TTC549 (cell line): ENCODE data around the gene MAPK6.
"Not testable (repeated sequence)": the region's sequence is repeated elsewhere in the genome, so short reads cannot be mapped to it uniquely, and the experiment has no call there.

Experiments used
- FAIRE-seq: peaks from 2 replicates; lab custom pipeline; 2012; peaks lifted over from hg19 to GRCh38; lab: Jason Lieb, UNC

Gene MAPK6

GRCh38 chr15:52018693-52019393 is at the start of gene MAPK6:
Gene MAPK6 (plus strand): TSS chr15:52019219. CDS start chr15:52046461, 27,242 bp downstream.
- FAIRE-seq, result no peak

- FAIRE-seq, result no peak
Measured at GRCh38 chr15:51969728-51970127, 49.3 kb upstream of the MAPK6 start.

- no peak for FAIRE-seq
Measured at GRCh38 chr15:51970132-51970817, 48.7 kb upstream of the MAPK6 start.

- FAIRE-seq, result no peak
Measured at GRCh38 chr15:51971032-51971374, 48.0 kb upstream of the MAPK6 start.

DNA sequence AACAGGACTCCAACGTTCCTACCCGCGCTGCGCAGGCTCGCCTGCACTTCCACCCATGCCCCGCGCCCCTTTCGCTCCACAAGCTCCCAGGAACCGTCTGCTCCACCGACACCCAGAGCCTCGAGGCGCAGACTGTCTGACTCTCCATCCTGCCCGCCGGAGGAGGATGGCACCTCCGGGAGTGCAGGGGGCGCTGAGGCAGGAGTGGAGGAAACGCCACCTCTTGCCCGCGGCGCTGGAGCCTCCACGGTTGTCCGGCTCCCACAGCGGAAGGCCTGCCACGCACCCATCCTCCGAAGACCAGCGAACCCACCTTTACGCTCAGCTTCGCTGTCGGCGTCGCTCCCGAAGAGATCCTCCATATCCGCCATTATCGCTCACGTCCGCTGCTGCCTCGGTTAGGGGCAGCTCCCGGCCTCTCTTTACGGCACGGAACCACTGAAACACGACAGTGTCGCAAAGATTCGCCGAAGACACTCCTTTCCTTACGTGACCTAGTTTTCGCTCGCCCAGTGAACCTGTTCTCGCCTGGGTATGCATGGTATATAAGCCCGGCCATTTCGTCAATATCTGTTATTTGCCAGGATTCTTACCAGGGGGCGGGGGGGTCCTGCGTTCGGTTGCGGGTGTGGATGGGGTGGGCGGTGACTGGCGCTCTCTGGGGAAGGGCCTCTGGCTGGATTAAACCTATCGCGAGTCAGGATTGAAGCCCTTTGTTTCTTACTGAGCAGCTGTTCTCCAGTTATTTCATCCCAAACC is 47.5 kb upstream of the MAPK6 start, which contains the start of gene LEO1:
TSS of gene LEO1 (minus strand) at position 404 of the 759 bp plus-strand sequence. CDS start at position 371, 33 bp downstream.
- no peak for FAIRE-seq

DNA sequence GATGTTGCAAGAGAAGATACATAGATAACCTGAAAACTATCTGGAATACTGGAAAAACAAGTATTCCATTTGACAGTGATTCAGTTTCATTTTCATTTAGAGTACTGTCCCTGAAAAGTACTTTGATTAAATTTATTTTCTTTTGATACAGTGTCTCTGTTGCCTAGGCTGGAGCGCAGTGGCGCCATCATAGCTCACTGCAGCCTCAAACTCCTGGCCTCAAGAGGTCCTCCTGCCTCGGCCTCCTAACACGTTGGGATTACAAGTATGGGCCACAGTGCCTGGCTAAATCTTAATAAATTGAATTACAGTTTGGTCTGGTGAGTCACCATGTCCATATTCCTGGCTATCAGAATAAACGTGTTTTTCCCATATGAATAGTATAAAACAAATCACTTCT is 45.8 kb upstream of the MAPK6 start:
- no peak for FAIRE-seq

GRCh38 chr15:51973775-51974174 is 45.2 kb upstream of the MAPK6 start:
- no peak for FAIRE-seq

- peak; percentile 41 for FAIRE-seq
Measured at GRCh38 chr15:51982013-51982769, 36.8 kb upstream of the MAPK6 start.

GRCh38 chr15:51982770-51983103 is 36.3 kb upstream of the MAPK6 start:
- FAIRE-seq, result no peak

- FAIRE-seq, result no peak
Measured at GRCh38 chr15:51991141-51991540, 27.9 kb upstream of the MAPK6 start.

GRCh38 chr15:51992953-51993352 is 26.1 kb upstream of the MAPK6 start:
- no peak for FAIRE-seq

GRCh38 chr15:52002351-52002750 is 16.7 kb upstream of the MAPK6 start:
- no peak for FAIRE-seq

DNA sequence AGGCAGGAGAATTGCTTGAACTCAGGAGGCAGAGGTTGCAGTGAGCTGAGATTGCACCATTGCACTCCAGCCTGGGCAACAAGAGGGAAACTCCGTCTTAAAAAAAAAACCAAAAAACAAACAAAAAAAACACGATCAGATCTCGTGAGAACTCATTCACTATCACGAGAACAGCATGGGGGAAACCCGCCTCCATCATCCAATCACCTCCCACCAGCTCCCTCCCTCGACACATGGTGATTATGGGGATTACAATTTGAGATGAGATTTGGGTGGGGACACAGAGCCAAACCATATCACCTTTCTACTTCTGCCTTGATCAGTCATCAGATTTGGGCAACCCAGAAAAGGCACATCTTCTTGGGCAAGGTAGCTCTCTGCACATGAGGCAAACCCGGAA is 15.9 kb upstream of the MAPK6 start:
- FAIRE-seq, result not testable (repeated sequence)

DNA sequence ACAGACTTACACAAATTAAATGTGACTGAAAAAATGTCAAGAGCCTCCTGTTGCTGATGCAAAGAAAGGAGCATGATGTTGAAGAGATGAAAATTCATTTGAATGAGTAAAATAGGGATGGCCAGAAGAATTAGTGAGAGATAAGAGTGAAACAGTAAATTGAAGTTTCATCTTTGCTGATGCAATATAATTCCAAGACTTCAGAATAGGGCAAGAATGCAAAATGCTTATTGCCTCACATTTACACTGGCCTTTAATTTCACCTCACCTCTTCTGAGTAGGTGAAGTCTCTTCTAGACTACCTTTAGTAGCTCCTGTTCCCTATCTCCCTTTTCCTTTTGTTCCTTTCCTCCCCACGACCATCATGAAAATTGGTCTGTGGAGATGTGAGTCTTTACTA is 15.3 kb upstream of the MAPK6 start:
- no peak for FAIRE-seq

- FAIRE-seq, result no peak
Measured at GRCh38 chr15:52004806-52005205, 14.2 kb upstream of the MAPK6 start.

GRCh38 chr15:52005748-52006701 is 13.0 kb upstream of the MAPK6 start:
- FAIRE-seq, result no peak

DNA sequence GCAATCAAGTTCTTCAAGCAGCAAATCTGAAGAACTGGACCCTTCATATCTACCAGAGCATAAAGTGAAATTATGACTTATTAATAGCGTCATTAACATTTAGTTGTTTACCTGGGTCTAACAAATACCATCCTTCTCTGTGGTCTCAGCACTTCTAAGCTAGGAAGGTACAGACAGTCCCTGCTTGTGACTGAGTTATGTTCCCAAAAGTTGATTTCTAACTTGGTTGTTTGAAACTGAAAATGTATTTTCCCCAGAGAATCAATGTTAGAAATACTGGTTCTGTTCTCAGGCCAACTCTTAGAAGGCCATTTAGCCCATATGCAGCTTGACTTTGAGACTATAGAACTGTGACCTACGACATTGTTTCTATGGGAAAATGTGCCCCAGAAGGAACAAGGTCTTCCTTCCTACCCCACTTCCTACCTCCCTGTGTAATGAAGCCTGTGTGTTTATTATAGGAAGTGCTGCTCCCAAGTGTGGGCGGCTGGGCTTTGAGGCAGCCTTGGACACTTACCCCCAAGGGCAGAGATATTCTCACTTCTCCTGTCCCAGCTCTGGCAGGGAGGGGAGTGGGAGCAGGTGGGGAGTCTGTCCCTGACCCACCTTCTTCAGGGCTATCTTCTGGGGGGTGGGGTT is 12.2 kb upstream of the MAPK6 start:
- no peak for FAIRE-seq

- no peak for FAIRE-seq
Measured at GRCh38 chr15:52008359-52008697, 10.7 kb upstream of the MAPK6 start.

- no peak for FAIRE-seq
Measured at GRCh38 chr15:52008698-52009434, 10.2 kb upstream of the MAPK6 start.
